ENCODE measurements around the gene WDFY3. TPM values are rescaled to one million over a fixed set of nuclear protein-coding genes. Genes with fewer than 3 reads are reported as not detected.

Gene WDFY3
- total RNA-seq, 2 experiments from 2014 or later, result 0.62 to 0.89 TPM

DNA sequence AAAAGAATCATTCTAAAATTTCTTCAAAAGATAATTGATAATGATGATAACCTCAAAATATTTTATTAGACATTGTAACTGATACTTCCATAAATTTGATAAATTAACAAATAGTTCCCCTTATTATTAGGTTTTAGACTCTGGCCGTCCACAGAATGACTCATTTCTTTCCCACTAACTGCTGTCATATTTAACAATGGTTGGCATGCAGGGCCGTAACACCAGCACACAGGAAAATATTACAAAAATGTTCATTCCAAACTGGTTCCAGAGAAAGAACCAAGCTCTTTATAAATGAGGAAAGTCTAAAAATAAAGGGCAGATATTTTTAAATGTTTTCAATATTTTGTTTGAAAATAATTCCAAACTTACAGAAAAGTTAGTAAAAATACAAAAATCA, 28.2 kb downstream of the WDFY3 start:
- no peaks in the 10 kb centered on the region for H3K27me3 Mint-ChIP-seq
- no peaks in the 10 kb centered on the region for H3K36me3 Mint-ChIP-seq (ENCODE audit: low read depth)
- H3K4me3 Mint-ChIP-seq, result no peak overlapping the region
- no peak for DNase-seq
- H3K27ac Mint-ChIP-seq, result no peak overlapping the region
- ChIA-PET POLR2A (no interaction called here), CTCF (no interaction called here)
- H3K9me3 Mint-ChIP-seq, result peaks cover 5% of the 10 kb centered on the region
- no peaks in the 10 kb centered on the region for H3K4me1 Mint-ChIP-seq

DNA sequence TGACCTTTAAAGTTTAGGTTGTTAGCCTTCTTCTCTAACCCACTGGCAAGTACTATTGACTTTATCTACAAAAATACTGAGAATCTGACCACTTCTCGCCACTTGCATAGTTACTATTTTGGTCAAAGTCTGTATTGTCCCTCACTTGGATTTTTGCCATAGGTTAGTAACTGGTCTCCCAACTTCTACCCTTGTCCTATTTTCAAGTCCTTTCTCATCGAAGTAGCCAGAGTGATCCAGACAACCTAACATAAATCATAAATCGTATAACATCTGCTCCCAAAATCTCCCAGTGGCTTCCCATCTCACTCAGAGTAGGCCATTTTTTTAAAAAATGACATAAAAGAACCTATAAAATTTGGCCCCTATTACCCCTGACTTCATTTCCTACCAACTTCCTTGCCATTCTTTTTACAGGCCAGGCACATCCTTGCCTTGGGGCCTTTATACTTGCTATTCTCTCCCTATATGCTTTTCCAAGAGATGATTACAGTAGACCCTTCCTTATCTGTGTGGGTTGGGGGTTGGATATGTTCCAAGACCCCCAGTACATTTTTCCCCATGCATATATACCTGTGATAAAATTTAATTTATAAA, 29.0 kb downstream of the WDFY3 start:
- CTCF ChIA-PET, result no interaction called here
- POLR2A ChIA-PET, result no interaction called here
- Mint-ChIP-seq H3K27ac (peak overlapping the region; percentile 37), H3K9me3 (peaks cover 5% of the 10 kb centered on the region), H3K36me3 (ENCODE audit: low read depth) (no peaks in the 10 kb centered on the region), H3K27me3 (no peaks in the 10 kb centered on the region), H3K4me3 (no peak overlapping the region), H3K4me1 (no peaks in the 10 kb centered on the region)
- DNase-seq, result no peak

DNA sequence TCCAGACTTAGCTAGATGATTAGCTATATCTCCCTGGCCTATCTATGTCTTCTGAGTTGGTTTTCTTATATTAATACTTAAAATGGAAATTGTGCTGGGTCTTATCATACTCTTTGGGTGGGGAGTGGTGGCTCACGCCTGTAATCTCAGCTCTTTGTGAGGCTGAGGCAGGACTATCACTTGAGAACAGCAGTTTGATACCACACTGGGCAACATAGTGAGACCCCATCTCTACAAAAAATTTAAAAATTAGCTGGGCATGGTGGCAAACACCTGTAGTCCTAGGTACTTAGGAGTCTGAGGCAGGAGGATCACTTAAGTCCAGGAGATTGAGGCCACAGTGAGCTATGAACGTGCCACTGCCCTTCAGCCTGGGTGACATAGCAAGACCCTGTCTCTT, 30.4 kb downstream of the WDFY3 start:
- Mint-ChIP-seq H3K4me1 (no peaks in the 10 kb centered on the region), H3K9me3 (peaks cover 5% of the 10 kb centered on the region), H3K27ac (no peak overlapping the region), H3K4me3 (no peak overlapping the region), H3K27me3 (no peaks in the 10 kb centered on the region), H3K36me3 (ENCODE audit: low read depth) (no peaks in the 10 kb centered on the region)
- ChIA-PET POLR2A (no interaction called here), CTCF (no interaction called here)
- DNase-seq, result no peak

DNA sequence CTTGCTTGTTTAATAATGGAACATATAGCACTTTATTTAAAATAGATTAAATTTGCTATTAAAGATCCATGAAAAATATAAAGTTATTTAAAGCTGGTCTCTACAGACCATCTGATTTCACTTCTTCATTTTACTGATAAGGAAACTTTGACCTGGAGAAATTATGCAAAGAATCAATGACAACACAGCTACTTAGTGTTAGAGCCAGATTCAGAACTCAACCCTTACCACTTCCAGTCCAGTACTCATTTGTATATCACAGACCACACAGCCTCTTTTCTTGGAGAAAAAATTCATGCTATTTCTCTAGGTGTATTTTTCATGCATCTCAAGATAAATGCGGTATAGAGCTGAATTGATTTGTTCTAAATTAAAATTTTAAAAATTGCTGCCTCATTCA, 34.0 kb downstream of the WDFY3 start:
- ChIA-PET CTCF (no interaction called here), POLR2A (no interaction called here)
- Mint-ChIP-seq H3K27ac (no peak overlapping the region), H3K9me3 (no peaks in the 10 kb centered on the region), H3K27me3 (no peaks in the 10 kb centered on the region), H3K36me3 (ENCODE audit: low read depth) (no peaks in the 10 kb centered on the region), H3K4me1 (no peaks in the 10 kb centered on the region), H3K4me3 (no peak overlapping the region)
- no peak for DNase-seq

DNA sequence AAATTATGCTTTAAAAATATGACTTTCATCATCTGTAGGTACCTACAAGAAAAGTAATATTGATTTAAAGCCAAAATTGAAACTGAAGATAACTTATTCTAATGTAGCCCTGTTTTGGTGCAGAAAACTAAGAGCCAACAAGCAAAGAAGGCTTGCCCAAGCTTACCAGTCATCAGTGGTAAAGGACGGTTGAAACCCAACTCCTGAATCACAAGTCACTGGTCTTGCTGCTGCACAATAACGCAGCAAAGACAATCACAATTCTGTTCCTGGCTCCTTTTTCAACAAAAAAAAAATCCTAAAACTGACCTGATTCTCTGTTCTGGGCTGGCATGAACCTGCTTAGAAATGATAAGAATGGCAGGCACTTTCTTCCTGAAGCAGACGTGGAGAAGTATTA, 34.5 kb downstream of the WDFY3 start:
- Mint-ChIP-seq H3K9me3 (no peaks in the 10 kb centered on the region), H3K4me3 (no peak overlapping the region), H3K36me3 (ENCODE audit: low read depth) (no peaks in the 10 kb centered on the region), H3K4me1 (no peaks in the 10 kb centered on the region), H3K27ac (no peak overlapping the region), H3K27me3 (no peaks in the 10 kb centered on the region)
- DNase-seq, result no peak
- ChIA-PET CTCF (no interaction called here), POLR2A (no interaction called here)

DNA sequence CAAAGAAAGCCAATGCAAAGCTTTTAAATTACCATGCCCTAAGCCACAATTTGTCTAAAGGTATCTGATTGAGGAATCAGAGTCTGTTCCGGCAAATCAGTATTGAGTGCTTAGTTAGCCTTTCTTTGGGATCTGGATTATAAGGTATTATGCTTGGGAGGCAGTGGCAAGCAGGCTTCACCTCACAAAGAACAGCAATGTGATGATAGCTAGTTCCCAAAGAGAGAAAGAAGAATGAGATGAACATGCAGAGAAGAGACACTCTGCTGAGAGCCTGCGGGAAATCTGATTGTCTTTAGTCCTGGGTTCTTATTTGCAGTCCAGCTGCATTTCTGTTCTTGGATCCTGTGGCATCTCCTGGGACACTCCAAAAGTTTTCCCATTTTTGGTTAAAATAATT, 35.2 kb downstream of the WDFY3 start:
- ChIA-PET POLR2A (no interaction called here), CTCF (interaction anchor here (0.7 kb wide), 1 partner anchor 124 kb away, joined by 3 read pairs; no protein-coding TSS in a partner anchor)
- H3K27ac Mint-ChIP-seq, result no peak overlapping the region
- no peak overlapping the region for H3K4me3 Mint-ChIP-seq
- H3K9me3 Mint-ChIP-seq, result no peaks in the 10 kb centered on the region
- no peaks in the 10 kb centered on the region for H3K4me1 Mint-ChIP-seq
- no peaks in the 10 kb centered on the region for H3K27me3 Mint-ChIP-seq
- DNase-seq, result no peak
- H3K36me3 Mint-ChIP-seq (ENCODE audit: low read depth), result no peaks in the 10 kb centered on the region

DNA sequence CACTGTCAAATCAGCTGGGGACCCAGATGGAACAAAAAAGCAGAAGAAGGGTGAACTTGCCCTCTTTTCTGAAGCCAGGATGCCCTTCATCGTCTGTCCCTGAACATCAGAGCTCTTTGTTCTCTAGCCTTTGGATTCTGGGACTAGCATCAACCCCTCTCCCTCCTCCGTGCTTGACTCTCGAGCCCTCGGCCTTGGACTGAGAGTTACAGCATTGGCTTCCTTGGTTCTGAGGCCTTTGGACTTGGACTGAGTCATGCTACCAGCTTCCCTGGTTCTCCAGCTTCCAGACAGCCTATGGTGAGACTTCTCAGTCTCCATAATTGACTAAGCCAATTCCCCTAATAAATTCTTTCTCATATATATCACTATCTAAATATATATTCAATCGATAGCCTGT, 38.4 kb downstream of the WDFY3 start:
- no peaks in the 10 kb centered on the region for H3K27me3 Mint-ChIP-seq
- CTCF ChIA-PET, result no interaction called here
- H3K4me3 Mint-ChIP-seq, result no peak overlapping the region
- H3K36me3 Mint-ChIP-seq (ENCODE audit: low read depth), result no peaks in the 10 kb centered on the region
- POLR2A ChIA-PET, result interaction anchor here (0.6 kb wide), 1 partner anchor 143 kb away, joined by 4 read pairs; no protein-coding TSS in a partner anchor
- no peak overlapping the region for H3K27ac Mint-ChIP-seq
- no peaks in the 10 kb centered on the region for H3K9me3 Mint-ChIP-seq
- H3K4me1 Mint-ChIP-seq, result no peaks in the 10 kb centered on the region
- no peak for DNase-seq

DNA sequence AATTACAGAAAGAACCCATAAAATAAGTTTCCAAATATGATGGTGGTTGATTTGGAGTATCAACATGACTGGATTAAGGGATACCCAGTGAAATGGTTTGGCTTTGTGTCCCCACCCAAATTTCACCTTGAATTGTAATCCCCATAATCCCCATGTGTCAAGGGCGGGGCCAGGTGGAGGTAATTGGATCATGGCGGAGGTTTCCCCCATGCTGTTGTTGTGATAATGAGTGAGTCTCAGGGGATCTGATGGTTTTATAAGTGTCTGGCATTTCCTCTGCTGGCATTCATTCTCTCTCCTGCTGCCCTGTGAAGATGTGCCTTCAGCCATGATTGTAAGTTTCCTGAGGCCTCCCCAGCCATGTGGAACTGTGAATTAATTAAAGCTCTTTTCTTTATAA, 39.1 kb downstream of the WDFY3 start:
- POLR2A ChIA-PET, result no interaction called here
- Mint-ChIP-seq H3K4me1 (no peaks in the 10 kb centered on the region), H3K9me3 (no peaks in the 10 kb centered on the region), H3K27me3 (no peaks in the 10 kb centered on the region), H3K4me3 (no peak overlapping the region), H3K36me3 (ENCODE audit: low read depth) (no peaks in the 10 kb centered on the region), H3K27ac (no peak overlapping the region)
- DNase-seq, result no peak
- CTCF ChIA-PET, result no interaction called here

DNA sequence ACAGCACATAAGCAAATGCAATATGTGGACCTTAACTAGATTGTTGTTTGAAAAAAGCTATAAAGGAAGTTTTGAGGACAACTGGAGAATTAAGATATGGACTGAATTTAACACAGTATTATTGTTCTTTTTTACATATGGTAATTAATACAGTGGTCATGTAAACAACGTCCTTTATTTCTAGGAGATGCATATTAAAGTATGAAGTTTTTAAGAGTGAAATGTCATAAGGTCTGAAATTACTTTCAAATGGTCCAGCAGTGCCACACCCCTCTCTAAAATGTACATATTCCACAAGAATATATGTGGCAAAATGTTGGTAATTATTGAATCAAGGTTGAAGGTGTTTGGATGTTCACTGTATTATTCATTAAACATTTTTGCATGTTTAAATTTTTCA, 40.9 kb downstream of the WDFY3 start:
- Mint-ChIP-seq H3K27me3 (no peaks in the 10 kb centered on the region), H3K4me3 (no peak overlapping the region), H3K36me3 (ENCODE audit: low read depth) (no peaks in the 10 kb centered on the region), H3K4me1 (no peaks in the 10 kb centered on the region), H3K9me3 (no peaks in the 10 kb centered on the region), H3K27ac (no peak overlapping the region)
- ChIA-PET CTCF (no interaction called here), POLR2A (no interaction called here)
- DNase-seq, result no peak

DNA sequence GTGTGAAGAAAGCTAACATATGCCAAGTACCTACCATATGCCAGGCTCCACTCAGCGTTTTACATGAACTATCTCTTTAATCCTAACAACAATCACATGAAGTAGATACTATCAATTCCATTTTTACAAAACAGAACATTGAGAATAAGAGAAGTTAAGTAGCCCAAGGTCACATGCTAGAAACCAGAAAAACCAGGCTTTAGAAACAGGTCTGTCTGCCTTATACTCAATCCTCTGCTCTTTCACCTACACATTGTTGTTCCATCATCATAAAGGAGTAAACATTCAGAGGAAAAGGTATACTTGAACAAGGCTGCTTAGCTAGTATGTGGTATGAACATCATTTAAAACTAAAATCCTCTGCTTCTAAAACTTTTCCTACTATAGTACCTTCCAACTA, 42.1 kb downstream of the WDFY3 start:
- H3K27me3 Mint-ChIP-seq, result no peaks in the 10 kb centered on the region
- H3K27ac Mint-ChIP-seq, result no peak overlapping the region
- no peak overlapping the region for H3K4me3 Mint-ChIP-seq
- ChIA-PET CTCF (no interaction called here), POLR2A (no interaction called here)
- no peaks in the 10 kb centered on the region for H3K4me1 Mint-ChIP-seq
- H3K9me3 Mint-ChIP-seq, result no peaks in the 10 kb centered on the region
- no peak for DNase-seq
- no peaks in the 10 kb centered on the region for H3K36me3 Mint-ChIP-seq (ENCODE audit: low read depth)

DNA sequence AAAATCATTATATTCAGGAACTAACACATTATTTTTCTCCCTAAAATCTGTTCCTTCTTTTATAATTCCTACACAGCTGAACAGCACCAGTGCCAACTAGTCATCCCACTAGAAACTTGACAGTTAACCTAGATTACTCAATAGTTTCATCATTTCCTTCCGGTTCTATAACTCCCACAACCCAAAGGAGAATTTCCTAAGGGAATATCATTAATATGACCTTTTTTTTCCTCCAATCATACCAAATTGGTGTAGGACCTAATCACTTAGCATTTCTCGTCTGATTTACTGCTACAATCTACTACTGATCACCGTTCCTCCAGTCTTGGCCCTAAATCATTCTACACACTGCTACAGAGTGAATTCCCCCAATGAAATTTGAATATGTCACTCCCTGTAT, 45.9 kb downstream of the WDFY3 start:
- Mint-ChIP-seq H3K27ac (no peak overlapping the region), H3K4me3 (no peak overlapping the region), H3K4me1 (no peaks in the 10 kb centered on the region), H3K27me3 (no peaks in the 10 kb centered on the region), H3K36me3 (ENCODE audit: low read depth) (no peaks in the 10 kb centered on the region), H3K9me3 (no peaks in the 10 kb centered on the region)
- CTCF ChIA-PET, result no interaction called here
- no peak for DNase-seq
- POLR2A ChIA-PET, result no interaction called here

DNA sequence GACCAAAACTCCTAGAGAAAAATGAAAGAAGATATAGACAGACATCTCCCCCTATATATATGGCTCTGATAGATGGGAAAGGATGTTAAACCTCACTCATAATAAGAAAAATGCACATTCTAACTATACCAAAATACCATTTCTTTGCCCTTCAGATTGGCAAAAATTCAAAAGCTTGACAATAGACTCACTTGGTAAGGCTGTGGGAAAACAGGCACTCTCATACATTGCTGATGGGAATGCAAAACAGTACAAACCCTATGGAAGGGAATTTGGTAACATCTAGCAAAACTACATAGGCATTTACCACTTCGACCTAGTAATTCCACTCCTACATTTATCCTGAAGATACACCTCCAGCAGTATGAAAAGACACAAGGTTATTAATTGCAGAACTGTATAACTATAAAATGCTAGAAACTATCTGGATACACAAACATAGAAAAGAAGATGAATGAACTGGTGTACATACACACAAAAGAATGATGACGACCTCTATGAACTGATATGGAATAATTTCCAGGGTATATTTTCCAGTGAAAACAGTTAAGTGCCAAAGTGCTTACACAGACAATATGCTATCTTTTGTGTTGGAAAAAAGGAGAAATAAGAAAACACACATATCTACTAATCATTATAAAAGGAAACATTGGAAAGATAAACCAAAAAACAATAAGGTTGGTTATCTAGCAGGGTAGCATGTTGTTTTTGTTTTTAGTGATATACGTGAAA, 48.5 kb downstream of the WDFY3 start:
- ChIA-PET CTCF (no interaction called here), POLR2A (no interaction called here)
- H3K9me3 Mint-ChIP-seq, result no peaks in the 10 kb centered on the region
- H3K4me3 Mint-ChIP-seq, result no peak overlapping the region
- H3K4me1 Mint-ChIP-seq, result no peaks in the 10 kb centered on the region
- H3K27me3 Mint-ChIP-seq, result no peaks in the 10 kb centered on the region
- H3K36me3 Mint-ChIP-seq (ENCODE audit: low read depth), result no peaks in the 10 kb centered on the region
- no peak for DNase-seq
- no peak overlapping the region for H3K27ac Mint-ChIP-seq

DNA sequence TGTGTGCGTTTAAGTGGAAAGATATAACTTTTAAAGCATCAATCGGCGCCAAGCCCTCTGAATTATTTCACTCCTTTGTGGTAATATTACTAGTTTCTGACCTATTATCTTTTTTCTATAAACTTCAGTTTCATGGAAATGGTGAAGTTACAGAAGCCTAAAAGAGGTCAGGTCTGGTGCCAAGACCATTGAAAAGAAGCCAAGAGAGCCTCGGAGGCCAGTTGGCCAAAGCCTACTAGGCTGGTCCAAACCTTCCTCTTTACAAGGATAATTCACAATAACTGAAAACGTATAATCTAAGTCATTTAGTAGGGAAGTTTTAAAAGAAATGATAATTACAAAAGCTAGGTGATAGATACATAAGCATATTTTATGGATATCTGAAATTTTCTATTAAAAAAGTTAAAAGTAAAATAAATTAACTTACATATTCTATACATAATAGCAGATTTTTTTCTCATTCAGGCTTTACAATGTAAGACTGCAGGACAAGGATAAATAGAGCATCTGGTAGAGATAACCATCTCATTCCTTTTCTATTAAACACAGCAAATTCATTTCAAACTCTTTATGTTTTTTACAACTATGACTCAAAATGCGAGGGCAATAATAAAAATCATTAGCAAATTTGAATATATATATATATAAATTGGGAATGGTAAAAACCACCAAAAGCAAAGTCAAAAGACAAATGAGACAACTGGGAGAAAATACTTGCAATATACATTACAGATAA, 49.2 kb downstream of the WDFY3 start:
- no peak for DNase-seq
- Mint-ChIP-seq H3K4me1 (no peaks in the 10 kb centered on the region), H3K36me3 (ENCODE audit: low read depth) (no peaks in the 10 kb centered on the region), H3K4me3 (no peak overlapping the region), H3K9me3 (no peaks in the 10 kb centered on the region), H3K27me3 (no peaks in the 10 kb centered on the region), H3K27ac (no peak overlapping the region)
- CTCF ChIA-PET, result no interaction called here
- POLR2A ChIA-PET, result no interaction called here

DNA sequence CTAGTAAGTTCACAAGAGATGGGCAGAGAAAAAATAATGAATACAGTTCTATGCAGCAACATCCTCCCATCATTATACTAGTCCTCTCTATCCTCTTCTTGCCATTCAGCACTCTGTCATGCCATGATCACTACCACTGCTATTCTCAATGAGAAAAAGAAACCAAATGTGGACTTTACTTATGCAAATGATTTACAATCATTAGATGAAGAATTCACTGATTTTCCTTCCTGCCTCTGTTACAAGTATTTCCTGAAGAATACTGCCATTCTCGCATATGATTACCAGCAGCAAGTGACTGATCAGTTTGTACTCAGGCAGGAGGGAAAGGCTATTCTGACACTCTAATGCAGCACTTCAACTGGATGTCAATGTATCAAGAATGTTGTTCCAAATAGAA, 50.3 kb downstream of the WDFY3 start:
- no peaks in the 10 kb centered on the region for H3K4me1 Mint-ChIP-seq
- no peaks in the 10 kb centered on the region for H3K36me3 Mint-ChIP-seq (ENCODE audit: low read depth)
- no peaks in the 10 kb centered on the region for H3K27me3 Mint-ChIP-seq
- CTCF ChIA-PET, result no interaction called here
- H3K4me3 Mint-ChIP-seq, result no peak overlapping the region
- DNase-seq, result no peak
- no peak overlapping the region for H3K27ac Mint-ChIP-seq
- POLR2A ChIA-PET, result no interaction called here
- H3K9me3 Mint-ChIP-seq, result no peaks in the 10 kb centered on the region
